ENCODE results near the gene SLC27A5.

Gene SLC27A5

GRCh38 chr19:58543826-58544590, 32.2 kb upstream of the SLC27A5 start, which contains the start of gene TRIM28:
TSS of gene TRIM28 (plus strand) at chr19:58544064. CDS start at chr19:58544758, 694 bp downstream.
- peaks cover 13% of the 10 kb centered on the region for H3K4me1 ChIP-seq (ENCODE audit: control insufficient read depth, insufficient read depth, low read length)
- ChIA-PET POLR2A (interaction anchor here (0.6 to 4.4 kb wide), 36 partner anchors 9 to 1117 kb away, joined by 3 to 128 read pairs (median 5); partner anchors contain the start of genes CHMP2A, MZF1, RPS5 and SLC27A5), CTCF (interaction anchor here (0.7 to 1.9 kb wide), 5 partner anchors 11 to 362 kb away, joined by 3 to 19 read pairs (median 6); partner anchors contain the start of genes CHMP2A and ZBTB45)
- no peaks in the 10 kb centered on the region for H3K9me3 ChIP-seq (ENCODE audit: control insufficient read depth, insufficient read depth, low read depth, low read length)
- peaks cover 17 to 41% of the 10 kb centered on the region in 2 experiments; a peak in 2 of 3 replicates for H3K36me3 ChIP-seq (ENCODE audit: control insufficient read depth in 2 of 2, insufficient read depth in 1 of 2, low read length in 2 of 2)
- H3K27ac ChIP-seq (ENCODE audit: extremely low read depth, low read depth, low read length) = peak within 1 kb of the TSS; percentile 99
- H3K4me3 ChIP-seq (ENCODE audit: low read depth, low read length) = peak within 1 kb of the TSS; percentile 67
- TF ChIP-seq HOXC10 (CRISPR knock-in tag; IDR thresholded peaks at IDR 0.05) (peak; percentile 96; the same call in 1 of the 2 replicates), PRDM10 (tag by site-specific recombination; IDR thresholded peaks at IDR 0.05) (peak; percentile 77), ZNF488 (tag by site-specific recombination; IDR thresholded peaks at IDR 0.05) (no peak), EGR2 (tag by site-specific recombination; IDR thresholded peaks at IDR 0.05; ENCODE audit: low read depth) (no peak), SP7 (tag by site-specific recombination; IDR thresholded peaks at IDR 0.05) (peak; percentile 55; the same call in 1 of the 2 replicates), ZSCAN18 (tag by site-specific recombination; IDR thresholded peaks at IDR 0.05) (no peak), ZNF394 (tag by site-specific recombination; IDR thresholded peaks at IDR 0.05; ENCODE audit: borderline replicate concordance) (0 out of 2 replicates have a peak, but pooled peaks have one; percentile 8), FEZF1 (tag by site-specific recombination; IDR thresholded peaks at IDR 0.05) (peak; percentile 48; the same call in 1 of the 2 replicates), KLF10 (tag by site-specific recombination; IDR thresholded peaks at IDR 0.05) (peak; percentile 56; the same call in 1 of the 2 replicates), ZFP37 (tag by site-specific recombination; IDR thresholded peaks at IDR 0.05) (peak; percentile 9; the same call in 1 of the 2 replicates), ZNF747 (tag by site-specific recombination; IDR thresholded peaks at IDR 0.05) (no peak), ZBTB44 (tag by site-specific recombination; IDR thresholded peaks at IDR 0.05) (peak; percentile 47; the same call in 1 of the 2 replicates), ELK4 (IDR thresholded peaks at IDR 0.05; ENCODE audit: borderline replicate concordance, low read depth, low read length) (no peak), ZNF629 (tag by site-specific recombination; IDR thresholded peaks at IDR 0.05) (peak; percentile 98), ZNF626 (tag by site-specific recombination; IDR thresholded peaks at IDR 0.05) (no peak), KLF1 (tag by site-specific recombination; IDR thresholded peaks at IDR 0.05) (no peak), ATF2 (tag by site-specific recombination; IDR thresholded peaks at IDR 0.05; ENCODE audit: low read depth) (peak; percentile 96), ZNF677 (tag by site-specific recombination; IDR thresholded peaks at IDR 0.05) (peak; percentile 36; the same call in 1 of the 2 replicates), KLF16 (tag by site-specific recombination; IDR thresholded peaks at IDR 0.05) (no peak; the same call in 1 of the 2 replicates), ZNF561 (tag by site-specific recombination; IDR thresholded peaks at IDR 0.05; ENCODE audit: borderline replicate concordance) (peak; percentile 2; the same call in 1 of the 2 replicates), ZFP3 (tag by site-specific recombination; IDR thresholded peaks at IDR 0.05; ENCODE audit: low read depth) (no peak), ZNF280C (tag by site-specific recombination; IDR thresholded peaks at IDR 0.05) (no peak)
